Skin epidermis (tissue), 12 donors: ENCODE measurements around the gene PTPRJ.
"Not testable (repeated sequence)": the region's sequence is repeated elsewhere in the genome, so short reads cannot be mapped to it uniquely, and the experiment has no call there.

Experiments
- H3K27ac ChIP-seq, 21 experiments: fragments of 200-600 bp; sonication (generic) in 11 of 21; one replicate each; pipeline ENCODE4 v1.5.0; 2020; ENCODE audit warnings: mild to moderate bottlenecking in 3 of 21, inconsistent platforms in 2 of 21, moderate library complexity in 2 of 21
- H3K4me3 ChIP-seq, 7 experiments: fragments of 200-600 bp; sonication (generic) in 2 of 7; one replicate each; pipeline ENCODE4 v1.5.0; 2020; ENCODE audit warnings: inconsistent platforms in 2 of 7, mild to moderate bottlenecking in 2 of 7, moderate library complexity in 1 of 7

PTPRJ gene

DNA sequence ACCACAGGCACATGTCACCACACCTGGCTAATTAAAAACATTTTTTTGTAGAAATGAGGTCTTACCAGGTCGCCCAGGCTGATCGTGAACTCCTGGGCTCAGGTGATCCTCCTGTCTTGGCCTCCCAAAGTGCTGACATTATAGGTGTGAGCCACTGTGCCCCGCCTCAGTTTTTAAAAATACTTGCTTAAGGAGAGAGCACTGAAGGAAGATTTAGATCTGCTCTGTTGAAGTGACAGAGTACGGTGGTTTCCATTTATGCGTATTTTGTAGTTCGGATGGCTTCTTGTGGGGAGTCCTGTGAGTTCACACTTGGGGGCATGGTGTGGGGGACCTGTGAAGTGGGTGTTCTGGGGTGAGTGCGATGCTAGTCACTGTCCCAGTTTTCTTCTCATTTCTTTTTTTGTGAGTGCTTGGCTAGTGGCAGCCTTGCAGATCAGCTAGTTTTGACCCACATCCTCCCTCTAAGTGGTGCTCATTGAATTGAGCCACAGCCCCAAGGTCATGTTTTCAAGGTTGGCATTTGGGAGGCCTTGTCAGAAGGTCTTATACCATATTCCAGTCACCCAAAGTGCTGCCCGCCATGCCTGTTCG lies 31.5 kb downstream of the PTPRJ start:
- peak overlapping the region in 13 of 21 experiments; percentile 28 to 85 (median 69) for H3K27ac ChIP-seq
- H3K4me3 ChIP-seq: no peak overlapping the region

DNA sequence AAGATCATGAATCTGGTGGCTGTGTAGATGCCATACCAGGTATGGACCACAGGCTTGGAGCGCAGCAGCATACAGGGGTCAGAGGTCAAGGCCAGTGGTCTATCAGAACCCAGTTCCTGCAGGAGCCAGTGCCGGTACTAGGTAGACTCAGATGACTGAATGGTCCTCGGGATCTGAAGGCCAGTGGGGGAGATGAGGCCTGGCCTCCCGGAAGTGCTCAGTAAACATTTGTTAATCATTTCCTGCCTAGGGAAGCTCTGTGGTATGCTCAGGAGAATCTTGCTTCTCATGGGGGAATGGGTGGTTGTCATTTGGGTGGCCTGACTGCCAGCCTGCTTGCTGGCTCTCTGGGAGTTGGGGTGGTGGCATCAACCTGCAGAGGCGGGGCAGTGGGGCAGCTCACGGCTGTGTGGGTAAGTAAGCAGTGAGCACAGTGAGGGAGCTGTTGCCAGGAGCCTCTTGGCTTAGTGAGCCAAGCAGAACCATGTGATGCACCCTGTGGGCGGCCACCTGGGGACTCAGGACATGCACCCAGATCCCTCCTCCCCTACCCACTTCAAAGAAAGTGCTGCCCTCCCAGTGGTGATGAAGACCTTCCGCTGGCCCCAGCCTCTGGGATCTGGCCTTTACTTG lies 33.0 kb downstream of the PTPRJ start:
- Histone ChIP-seq H3K27ac (peak overlapping the region in 16 of 21 experiments; percentile 24 to 85 (median 59)), H3K4me3 (no peak overlapping the region)

DNA sequence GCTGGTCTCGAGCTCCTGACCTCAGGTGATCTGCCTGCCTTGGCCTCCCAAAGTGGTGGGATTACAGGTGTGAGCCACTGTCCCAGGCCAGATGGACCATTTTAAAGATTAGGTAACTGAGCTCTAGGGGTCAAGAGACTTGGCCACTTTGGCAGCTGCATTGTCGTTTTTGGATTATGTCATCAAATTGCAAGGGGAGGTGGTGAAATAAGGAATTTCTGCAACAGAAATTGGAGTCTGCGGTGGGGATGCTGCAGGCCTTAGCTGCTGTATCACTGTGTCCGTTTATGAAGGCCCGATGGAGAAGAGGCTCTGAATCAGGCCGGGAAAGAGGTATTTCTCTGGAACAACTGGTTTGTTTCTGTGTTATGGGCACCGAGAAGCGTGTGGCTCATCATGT lies 34.6 kb downstream of the PTPRJ start:
- H3K27ac ChIP-seq: peak overlapping the region in 8 of 21 experiments; percentile 14 to 85 (median 74)
- H3K4me3 ChIP-seq: no peak overlapping the region

DNA sequence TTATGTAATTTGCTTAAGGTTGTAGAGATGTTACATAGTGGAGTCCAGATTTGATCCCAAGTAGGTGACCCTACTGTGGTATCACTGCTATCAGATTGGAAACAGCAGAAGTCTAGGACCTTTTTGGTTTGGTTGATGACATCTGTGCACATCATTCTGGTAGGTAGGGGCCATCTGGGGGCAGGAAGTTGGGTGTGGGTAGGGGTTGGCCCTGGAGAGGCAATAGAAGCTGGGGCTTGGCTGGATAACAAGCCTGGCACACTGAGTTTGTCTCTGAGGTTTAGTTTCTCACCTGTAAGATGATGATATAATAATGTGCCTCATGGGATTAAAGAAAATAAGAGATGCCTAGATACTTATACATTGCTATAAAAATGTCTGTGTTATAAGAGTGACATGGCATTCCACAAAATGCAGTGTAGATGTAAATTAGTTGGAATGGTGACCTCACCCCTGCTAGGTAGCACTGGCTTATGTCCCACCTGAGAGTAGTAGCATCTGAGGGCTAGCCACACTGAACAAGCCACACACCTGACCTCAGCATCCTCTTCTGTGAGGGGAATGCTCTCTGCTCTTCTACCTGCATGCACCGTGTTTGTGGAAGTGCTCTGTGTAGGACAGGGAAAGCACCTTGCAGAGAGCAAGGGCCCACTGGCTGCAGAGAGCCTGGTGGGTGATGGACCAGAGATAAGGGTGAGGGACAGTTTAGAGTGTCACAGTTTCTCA lies 36.9 kb downstream of the PTPRJ start:
- peak overlapping the region in 10 of 21 experiments; percentile 2 to 85 (median 60) for H3K27ac ChIP-seq
- no peak overlapping the region for H3K4me3 ChIP-seq

DNA sequence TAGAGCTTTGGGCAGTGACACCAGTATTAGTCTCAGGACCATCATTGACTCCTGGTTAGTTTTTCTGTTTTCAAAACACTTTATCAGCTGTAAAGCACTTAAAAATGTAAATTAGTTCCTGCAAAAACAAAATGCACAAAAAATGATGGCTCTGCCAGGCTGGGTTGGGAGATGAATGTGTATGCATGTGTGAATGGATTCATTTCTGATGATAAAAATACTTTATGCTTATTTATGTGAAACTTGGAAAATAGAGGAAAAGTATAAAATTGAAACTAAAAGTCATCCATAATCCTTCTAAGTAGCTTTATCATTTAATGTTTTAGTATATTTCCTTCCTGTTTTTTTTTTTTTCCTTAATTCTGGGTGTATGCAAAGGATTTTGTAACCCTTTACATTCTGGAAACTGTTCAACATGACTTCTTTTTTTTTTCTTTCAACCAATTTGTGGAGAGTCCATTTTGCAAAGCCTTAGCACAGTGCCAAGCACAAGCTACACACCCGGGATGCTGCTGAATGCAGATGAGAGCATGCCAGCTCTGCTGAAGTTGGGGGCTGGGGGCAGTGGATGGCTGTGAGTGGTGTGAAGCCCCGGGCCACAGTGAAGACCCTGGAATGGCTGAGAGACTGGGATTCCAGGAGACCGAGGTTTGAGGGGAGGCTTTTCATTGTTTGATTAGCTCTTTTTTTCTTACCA lies 37.6 kb downstream of the PTPRJ start:
- no peak overlapping the region for H3K4me3 ChIP-seq
- H3K27ac ChIP-seq: peak overlapping the region in 13 of 21 experiments; percentile 11 to 85 (median 66)

DNA sequence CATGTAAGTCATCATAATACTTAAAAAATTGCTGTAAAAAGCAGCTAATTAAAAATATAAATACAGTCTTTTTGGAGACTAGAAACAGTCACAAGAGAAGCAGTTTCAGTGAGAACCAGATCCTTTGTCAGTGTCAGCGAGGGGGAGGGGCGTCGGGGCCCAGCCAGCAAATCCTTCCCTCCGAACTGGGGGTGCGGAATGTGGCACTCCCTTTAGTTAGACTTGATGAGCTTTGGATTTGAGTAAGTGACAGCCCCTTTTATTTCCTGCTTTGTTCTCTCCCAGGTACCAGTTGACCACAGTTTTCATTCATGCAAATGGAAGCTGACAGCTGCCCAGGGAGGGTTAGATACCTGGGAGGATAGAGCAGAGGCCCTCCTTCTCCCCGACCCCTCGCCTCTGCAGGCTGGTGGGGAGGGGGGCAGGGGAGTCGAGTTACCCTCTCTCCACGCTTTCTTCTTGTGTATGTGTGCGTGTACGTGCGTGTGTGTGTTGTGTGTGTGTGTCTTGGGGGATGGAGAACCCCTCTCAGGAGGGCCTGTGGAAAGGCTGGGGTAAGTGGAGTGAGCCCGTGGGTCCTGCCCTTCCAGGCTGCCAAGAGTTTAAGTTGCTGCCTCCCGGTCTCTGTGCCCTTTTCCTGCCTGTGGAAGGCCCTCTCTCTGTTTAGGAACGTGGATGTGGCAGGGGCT lies 38.3 kb downstream of the PTPRJ start:
- Histone ChIP-seq H3K27ac (peak overlapping the region in 17 of 21 experiments; percentile 19 to 85 (median 65)), H3K4me3 (no peak overlapping the region)

DNA sequence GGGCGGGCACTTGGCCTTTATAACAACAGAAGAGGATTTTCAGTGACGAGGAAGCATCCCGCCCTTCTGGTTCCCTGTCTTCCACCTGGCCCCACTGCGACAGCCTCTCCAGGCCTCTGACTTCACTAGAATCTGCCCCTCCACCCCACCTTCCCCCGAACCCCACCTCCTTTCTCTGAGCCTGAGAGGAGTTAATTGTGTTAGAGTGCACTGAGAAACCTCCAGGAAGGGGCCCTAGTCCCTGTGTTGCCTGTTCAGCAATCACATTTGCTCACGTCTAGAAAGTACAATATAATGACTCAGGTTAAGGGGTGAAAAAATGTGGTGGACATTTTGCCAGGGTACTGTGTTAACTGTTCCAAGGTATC lies 38.8 kb downstream of the PTPRJ start:
- Histone ChIP-seq H3K27ac (peak overlapping the region in 17 of 21 experiments; percentile 19 to 85 (median 65)), H3K4me3 (no peak overlapping the region)

DNA sequence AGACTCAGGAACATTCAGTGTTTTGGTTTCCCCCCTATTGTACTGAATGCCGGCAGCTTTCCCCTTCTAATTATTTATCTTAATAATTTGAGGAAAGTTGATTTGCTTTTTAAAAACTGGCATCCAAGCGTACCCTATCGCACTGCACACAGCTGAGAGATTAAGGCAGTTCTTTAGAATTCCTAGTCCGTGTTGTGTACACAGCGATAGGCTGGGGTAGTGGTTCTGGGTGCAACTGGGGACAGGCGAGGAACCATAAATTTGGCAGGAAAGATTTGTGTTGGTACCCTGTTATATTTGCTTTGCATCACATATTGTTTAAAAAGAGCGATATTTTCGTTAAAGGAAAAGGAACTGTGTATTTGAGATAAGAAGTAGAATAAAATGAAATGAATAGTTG lies 39.2 kb downstream of the PTPRJ start:
- Histone ChIP-seq H3K27ac (peak overlapping the region in 16 of 21 experiments; percentile 2 to 85 (median 66)), H3K4me3 (no peak overlapping the region)

DNA sequence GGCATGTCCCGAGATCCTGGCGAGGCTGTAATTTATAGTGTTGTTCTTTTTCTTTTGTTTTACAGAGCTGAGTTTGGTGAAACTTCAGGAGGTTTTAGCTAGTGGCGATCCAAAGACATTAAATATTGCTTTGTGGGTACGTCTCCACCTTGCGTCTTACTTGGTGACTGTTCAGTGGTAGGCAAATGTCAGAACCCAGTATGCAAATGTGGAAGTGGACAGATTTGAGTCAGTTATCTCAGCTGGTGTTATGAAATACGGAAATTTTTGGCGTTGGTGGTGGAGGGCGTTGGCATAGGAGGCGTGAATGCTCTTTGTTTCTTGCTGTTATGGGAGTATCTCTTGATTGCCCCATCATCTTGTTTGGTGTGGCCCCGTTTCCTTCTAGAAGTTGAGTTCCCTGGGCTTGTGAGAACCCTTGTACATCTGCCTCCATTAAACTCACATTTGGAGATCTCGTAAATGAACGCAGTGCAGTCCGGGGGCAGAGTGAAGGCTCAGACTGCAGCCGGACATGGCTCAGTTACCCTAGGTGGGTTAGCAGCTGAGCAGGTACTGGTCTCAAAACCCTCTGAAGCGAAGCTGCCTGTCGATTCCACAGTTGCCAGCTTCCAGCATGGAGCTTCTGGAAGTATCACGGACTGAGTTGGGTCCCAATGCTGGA lies 39.9 kb downstream of the PTPRJ start:
- H3K4me3 ChIP-seq: no peak overlapping the region
- H3K27ac ChIP-seq: peak overlapping the region in 16 of 21 experiments; percentile 19 to 85 (median 66)

DNA sequence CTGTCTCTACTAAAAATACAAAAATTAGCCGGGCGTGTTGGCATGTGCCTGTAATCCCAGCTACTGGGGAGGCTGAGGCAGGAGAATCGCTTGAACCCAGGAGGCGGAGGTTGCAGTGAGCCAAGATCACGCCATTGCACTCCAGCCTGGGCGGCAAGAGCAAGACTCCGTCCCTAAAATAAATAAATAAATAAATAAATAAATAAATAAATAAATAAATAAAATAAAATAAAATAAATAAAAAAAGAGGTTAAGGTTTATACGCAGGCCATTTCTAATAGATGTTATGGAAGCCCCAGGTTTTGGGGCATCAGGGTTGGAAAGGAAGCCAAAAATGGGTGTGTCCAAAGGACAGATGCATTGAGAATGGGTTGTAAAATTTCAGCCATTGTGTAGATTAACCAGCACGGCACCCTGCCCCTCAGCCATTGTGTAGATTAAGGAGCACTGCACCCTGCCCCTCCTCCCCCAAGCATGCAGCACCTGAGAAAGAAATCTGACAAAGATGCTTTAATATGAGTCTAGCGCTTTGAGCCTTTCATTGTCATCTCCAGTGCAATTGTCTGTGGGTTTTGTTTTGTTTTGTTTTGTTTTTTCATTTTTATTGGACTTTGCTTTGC lies 41.0 kb downstream of the PTPRJ start:
- H3K27ac ChIP-seq: peak overlapping the region in 5 of 21 experiments; percentile 2 to 85 (median 63)
- H3K4me3 ChIP-seq: not testable (repeated sequence)

DNA sequence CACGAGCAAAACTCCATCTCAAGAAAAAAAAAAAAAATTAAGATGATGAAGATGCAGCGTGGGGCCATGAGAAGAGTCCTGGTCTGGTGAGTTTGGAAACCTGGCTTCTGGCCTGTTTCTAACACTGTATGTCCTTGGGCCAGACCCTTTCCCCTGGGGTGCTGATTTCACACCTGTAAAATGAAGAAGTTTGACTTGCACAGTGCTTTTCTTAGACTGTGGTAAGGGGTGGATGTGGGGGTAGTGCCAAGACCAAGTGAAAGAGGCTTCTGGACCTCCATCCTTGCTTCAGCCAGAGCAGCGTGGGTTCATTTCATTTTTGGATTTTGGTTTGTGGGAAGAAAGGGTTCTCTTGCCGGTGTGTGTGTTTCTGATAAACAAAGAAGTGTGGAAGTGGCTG lies 42.1 kb downstream of the PTPRJ start:
- Histone ChIP-seq H3K4me3 (no peak overlapping the region), H3K27ac (peak overlapping the region in 2 of 21 experiments; percentile 19)

DNA sequence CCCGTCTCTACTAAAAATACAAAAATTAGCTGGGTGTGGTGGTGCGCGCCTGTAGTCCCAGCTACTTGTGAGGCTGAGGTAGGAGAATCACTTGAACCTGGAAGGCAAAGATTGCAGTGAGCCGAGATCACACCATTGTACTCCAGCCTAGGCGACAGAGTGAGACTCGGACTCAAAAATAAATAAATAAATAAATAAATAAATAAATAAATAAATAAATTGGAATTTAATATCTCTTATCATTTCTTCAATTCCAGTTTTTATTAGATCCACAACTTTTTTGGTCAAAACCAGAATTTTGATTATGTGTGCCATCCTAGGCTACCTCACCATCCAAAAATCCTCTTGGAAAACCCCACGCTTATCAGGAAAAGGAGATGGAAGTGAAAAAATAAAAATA lies 43.2 kb downstream of the PTPRJ start:
- H3K27ac ChIP-seq, H3K4me3 ChIP-seq: not testable (repeated sequence)

DNA sequence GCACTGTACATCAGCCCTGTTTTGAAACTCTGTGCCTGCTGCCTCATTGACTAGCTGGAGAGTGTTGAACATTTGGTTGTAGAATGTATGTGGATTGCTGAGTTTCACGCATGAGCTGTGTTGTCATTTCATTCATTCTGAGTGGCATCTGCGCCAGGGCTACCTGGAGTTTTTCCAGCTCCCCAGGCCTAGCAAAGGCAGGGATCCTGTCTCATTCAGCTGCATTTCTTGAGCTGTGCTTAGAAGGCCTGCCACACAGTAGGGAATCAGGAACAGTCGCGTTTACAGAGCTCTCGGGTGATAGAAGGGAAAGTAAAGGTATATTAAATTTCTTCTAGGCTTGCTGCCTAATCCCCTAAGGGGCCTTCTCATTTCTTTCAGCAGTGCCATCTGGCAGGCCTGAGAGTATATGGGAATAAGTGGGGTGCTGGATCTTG lies 44.3 kb downstream of the PTPRJ start:
- Histone ChIP-seq H3K27ac (peak overlapping the region in 1 of 21 experiments; percentile 26), H3K4me3 (no peak overlapping the region)

DNA sequence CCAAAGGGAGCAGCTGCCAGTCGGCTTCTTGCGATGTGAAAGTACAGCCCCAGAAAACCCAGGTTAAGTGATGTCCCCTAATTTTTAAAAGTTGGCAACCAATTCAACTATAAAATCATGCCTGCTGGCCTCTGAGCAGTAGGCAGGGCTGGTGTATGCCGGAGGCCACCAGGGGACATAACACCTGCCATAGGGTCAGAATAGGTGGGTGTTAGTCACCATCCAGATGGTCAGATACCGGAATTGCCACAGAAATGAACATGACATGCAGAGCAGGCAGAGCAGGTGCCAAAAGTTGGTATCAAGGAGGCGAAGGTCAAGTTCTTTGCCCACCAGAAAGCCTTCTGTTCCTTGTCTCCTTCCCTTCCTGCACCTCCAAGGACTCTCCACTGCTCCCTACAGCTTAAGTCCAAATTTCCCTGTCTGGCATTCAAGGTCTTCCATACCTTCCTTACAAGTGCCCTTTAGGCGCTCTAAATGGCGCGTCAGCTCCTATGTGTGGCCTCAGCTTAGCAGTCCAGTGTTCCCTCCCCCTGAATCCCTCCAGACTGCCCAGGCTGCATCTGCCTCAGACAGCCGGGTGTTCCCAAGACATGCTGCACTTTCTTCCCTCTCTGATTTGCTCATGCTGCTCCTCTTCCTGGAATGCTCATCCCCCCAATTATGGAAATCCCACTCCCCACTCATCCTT lies 45.1 kb downstream of the PTPRJ start:
- H3K27ac ChIP-seq: peak overlapping the region in 4 of 21 experiments; percentile 8 to 26 (median 17)
- no peak overlapping the region for H3K4me3 ChIP-seq

DNA sequence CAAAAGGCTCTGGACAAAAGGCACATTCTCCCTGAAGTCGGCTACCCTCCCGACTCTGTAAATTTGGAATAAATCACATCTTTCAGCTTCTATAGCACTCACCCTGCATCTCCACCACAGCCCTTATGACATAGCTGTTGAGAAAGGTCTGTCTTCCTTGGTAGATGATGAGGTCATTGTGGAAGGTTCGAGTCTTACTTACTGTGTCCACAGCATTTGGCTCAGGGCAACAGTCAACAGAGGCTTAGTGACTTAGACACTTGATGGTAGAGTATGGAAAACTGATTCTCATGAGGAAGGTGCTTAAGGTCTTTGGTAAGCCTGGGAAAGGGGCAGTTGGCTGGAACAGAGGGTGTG lies 45.6 kb downstream of the PTPRJ start:
- no peak overlapping the region for H3K27ac ChIP-seq

DNA sequence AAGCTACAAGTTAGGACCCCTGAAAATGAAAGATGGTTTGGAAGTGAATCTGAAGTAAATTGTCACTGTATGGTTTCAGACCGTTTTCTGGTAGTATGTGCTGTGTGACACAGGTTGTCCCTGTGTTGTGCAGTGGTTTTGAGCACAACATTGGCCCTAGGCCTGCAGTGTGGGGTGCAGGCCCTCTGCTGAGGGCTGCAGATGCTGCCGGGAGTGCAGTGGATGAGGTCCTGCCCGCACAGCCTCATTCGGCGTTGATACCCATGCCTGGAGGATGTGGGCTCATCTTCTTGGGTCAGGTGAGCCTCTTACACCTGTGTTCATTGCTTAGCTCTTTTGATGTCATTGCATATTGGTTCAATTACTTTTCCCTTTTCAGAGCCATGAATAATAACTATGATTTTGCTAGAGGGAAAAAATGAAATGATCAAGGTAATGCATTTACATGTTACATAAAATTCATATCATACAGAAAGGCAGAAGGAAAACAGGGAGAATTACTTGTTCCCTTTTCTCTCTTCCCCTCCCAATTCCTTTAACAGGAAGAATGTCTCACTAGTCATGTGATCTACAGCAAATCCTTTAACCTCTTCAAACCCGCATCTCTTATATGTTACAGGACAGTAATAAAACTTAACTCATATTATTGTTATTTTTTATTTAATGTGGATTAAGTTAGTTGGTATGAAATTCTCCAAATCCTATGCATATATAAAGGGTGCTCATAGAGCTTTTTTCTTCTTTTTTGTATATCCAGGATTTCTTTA lies 48.7 kb downstream of the PTPRJ start:
- H3K27ac ChIP-seq: peak overlapping the region in 16 of 21 experiments; percentile 2 to 81 (median 62)

More for the DNA sequence above, 45.6 kb downstream of the PTPRJ start:
- no peak overlapping the region for H3K4me3 ChIP-seq

DNA sequence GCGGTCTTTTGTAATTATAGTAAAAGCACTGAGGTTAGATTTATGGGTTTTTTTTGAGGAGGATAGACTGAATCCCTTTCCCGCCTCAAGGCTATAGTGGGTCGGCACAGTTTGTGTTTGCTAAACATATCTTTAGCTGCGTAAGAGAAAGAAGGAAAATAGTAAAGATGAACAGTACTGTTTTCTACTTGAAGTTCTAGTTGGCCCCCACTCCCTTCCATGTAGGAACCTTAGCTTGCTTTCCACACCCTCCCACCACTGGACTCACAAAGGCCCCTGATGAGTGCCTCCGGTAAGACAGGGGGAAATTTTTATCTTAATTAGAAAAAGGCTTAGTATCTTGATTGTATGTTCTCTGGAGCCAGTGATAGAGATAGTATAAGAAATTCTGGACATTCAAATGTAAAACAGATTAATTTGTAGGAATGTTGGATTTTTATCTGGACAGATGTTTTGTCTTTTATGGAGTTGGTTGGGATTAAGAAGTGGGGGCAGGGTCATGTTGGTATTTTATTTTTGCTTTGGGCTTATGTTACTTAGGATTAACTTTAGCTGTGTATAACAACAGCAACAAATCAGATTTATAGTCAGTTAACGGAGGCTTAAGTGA lies 49.4 kb downstream of the PTPRJ start:
- Histone ChIP-seq H3K27ac (peak overlapping the region in 14 of 21 experiments; percentile 2 to 81 (median 49)), H3K4me3 (no peak overlapping the region)

More for the DNA sequence above, 48.7 kb downstream of the PTPRJ start:
- H3K4me3 ChIP-seq: no peak overlapping the region
